Thoracic aorta (tissue), 2 donors: ENCODE results near the gene NSMCE4A. TPM values are rescaled to one million over a fixed set of nuclear protein-coding genes. Genes with fewer than 3 reads are reported as not detected.
A peak's percentile ranks its signal among the peaks of the same experiment; 100 is the strongest.
"Not testable (repeated sequence)": the region's sequence is repeated elsewhere in the genome, so short reads cannot be mapped to it uniquely, and the experiment has no call there.

Experiments used
- ATAC-seq: fragments of 150-250 bp; one replicate; pipeline ENCODE4 v1.8.0; 2017; ENCODE audit warnings: low read depth; ENCODE audit not compliant: insufficient number of reproducible peaks, low FRiP score
- DNase-seq: peaks from one replicate; pipeline ENCODE4 v3.0.0-alpha.2; 2020; ENCODE audit warnings: low spot score
- H3K27ac ChIP-seq, 2 donors: fragments of 200-600 bp; sonication (generic); 1 replicate in 1 of 2; 2 replicates in 1 of 2; pipeline ENCODE4 v1.5.1; 2016; ENCODE audit warnings: mild to moderate bottlenecking in 2 of 2, moderate library complexity in 2 of 2
- H3K27me3 ChIP-seq: fragments of 200-600 bp; sonication (generic); replicated peaks from 2 replicates; pipeline ENCODE4 v1.6.0; 2016; ENCODE audit warnings: mild to moderate bottlenecking; ENCODE audit not compliant: insufficient read depth
- H3K36me3 ChIP-seq: fragments of 200-600 bp; sonication (generic); one replicate; pipeline ENCODE4 v1.5.1; 2016
- H3K4me1 ChIP-seq, 2 donors: fragments of 200-600 bp; sonication (generic); 1 replicate in 1 of 2; 2 replicates in 1 of 2; pipeline versions ENCODE4 v1.5.1 to v1.6.0; 2016; ENCODE audit warnings: low read depth in 2 of 2, mild to moderate bottlenecking in 1 of 2; ENCODE audit not compliant: control insufficient read depth in 1 of 2
- H3K4me3 ChIP-seq: fragments of 200-600 bp; sonication (generic); 2 replicates; pipeline ENCODE4 v1.5.1; 2016; ENCODE audit warnings: mild to moderate bottlenecking
- H3K9me3 ChIP-seq: fragments of 200-600 bp; sonication (generic); 2 replicates; pipeline ENCODE4 v1.5.1; 2016
- CTCF ChIP-seq: fragments of 200-600 bp; sonication (generic); IDR thresholded peaks from one replicate; pipeline ENCODE4 v1.5.1; 2019; ENCODE audit warnings: antibody characterized with exemption
- total RNA-seq, 2 donors: library from RNA; depleted of rRNA; stranded (reverse); fragments of >200 nt; gene quantifications; one replicate each; pipeline versions ENCODE4 v1.1.0 to v1.2.3, GENCODE V29; 2016

Gene NSMCE4A
- total RNA-seq, 2 donors from 2014 or later = 64.0 to 81.1 TPM

DNA sequence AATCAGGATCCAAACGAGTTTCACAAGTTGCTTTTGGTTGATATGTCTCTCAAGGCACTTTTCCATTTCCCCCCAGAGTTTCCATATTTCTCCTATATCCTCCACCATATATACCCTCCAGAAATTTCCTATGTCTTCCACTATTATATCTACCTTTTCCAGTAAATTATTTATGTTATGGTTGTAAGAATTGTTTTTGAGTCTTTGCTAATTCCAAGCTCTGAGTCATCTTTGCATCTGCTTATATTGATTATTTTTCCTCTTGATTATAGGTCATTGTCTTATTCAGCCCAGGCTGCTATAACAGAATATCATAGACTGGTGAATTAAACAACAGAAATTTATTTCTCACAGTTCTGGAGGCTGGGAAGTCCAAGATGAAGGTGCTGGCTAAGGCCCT lies 26.7 kb upstream of the NSMCE4A start:
- DNase-seq (no peak), ATAC-seq (no peak)
- H3K4me3 ChIP-seq = no peak overlapping the region
- no peak for TF ChIP-seq CTCF
- H3K27me3 ChIP-seq = no peaks in the 10 kb centered on the region
- peaks cover 0 to 26% of the 10 kb centered on the region in 2 donors for H3K4me1 ChIP-seq
- H3K9me3 ChIP-seq = peaks cover 9% of the 10 kb centered on the region
- H3K36me3 ChIP-seq = no peaks in the 10 kb centered on the region
- no peak overlapping the region for H3K27ac ChIP-seq

GRCh38 chr10:121999301-121999700 lies 24.3 kb upstream of the NSMCE4A start:
- peaks cover 6 to 44% of the 10 kb centered on the region in 2 donors for H3K4me1 ChIP-seq
- no peaks in the 10 kb centered on the region for H3K27me3 ChIP-seq
- H3K9me3 ChIP-seq = peaks cover 9% of the 10 kb centered on the region
- TF ChIP-seq CTCF = no peak
- no peak overlapping the region for H3K4me3 ChIP-seq
- no peak for ATAC-seq
- H3K36me3 ChIP-seq = no peaks in the 10 kb centered on the region
- DNase-seq = no peak
- peak overlapping the region; percentile 94 for H3K27ac ChIP-seq

DNA sequence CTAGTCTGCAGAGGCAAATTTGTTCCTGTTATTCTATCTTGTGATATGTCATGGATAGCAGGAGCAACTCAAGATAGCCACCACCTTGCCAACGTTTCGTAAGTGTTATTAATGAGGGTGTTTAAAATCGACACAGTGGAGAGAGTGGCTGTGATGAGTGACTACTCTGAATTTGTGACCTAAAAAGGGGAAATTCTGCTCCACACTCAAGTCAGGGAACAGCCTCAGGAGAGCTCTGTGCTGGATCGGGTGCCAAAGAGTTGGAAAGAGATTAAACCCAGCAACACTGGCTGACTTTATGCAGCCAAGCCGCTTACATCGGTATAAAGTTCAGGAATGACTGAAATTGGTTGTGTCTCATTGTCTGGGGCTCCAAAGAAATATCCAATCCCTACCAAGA lies 23.4 kb upstream of the NSMCE4A start:
- TF ChIP-seq CTCF = no peak
- peak; percentile 35 for ATAC-seq
- peak overlapping the region; percentile 94 for H3K27ac ChIP-seq
- no peaks in the 10 kb centered on the region for H3K36me3 ChIP-seq
- peaks cover 9% of the 10 kb centered on the region for H3K9me3 ChIP-seq
- H3K27me3 ChIP-seq = no peaks in the 10 kb centered on the region
- no peak for DNase-seq
- peak overlapping the region; percentile 38 for H3K4me3 ChIP-seq
- peaks cover 6 to 53% of the 10 kb centered on the region in 2 donors for H3K4me1 ChIP-seq

GRCh38 chr10:121994429-121994941 lies 19.5 kb upstream of the NSMCE4A start:
- no peaks in the 10 kb centered on the region for H3K27me3 ChIP-seq
- H3K36me3 ChIP-seq = no peaks in the 10 kb centered on the region
- peak overlapping the region; percentile 48 for H3K4me3 ChIP-seq
- DNase-seq (no peak), ATAC-seq (no peak)
- no peaks in the 10 kb centered on the region for H3K9me3 ChIP-seq
- TF ChIP-seq CTCF = no peak
- H3K27ac ChIP-seq = peak overlapping the region; percentile 94
- H3K4me1 ChIP-seq = peaks cover 10 to 57% of the 10 kb centered on the region in 2 donors

- H3K4me1 ChIP-seq = peaks cover 10 to 33% of the 10 kb centered on the region in 2 donors
- H3K27ac ChIP-seq = peak overlapping the region in 1 of 2 donors; percentile 24
- not testable (repeated sequence) for H3K27me3 ChIP-seq
These were observed 16.7 kb upstream of the NSMCE4A start for GRCh38 chr10:121991727-121992126.

More at GRCh38 chr10:121991727-121992126, 16.7 kb upstream of the NSMCE4A start:
- H3K4me3 ChIP-seq, DNase-seq, H3K36me3 ChIP-seq, H3K9me3 ChIP-seq, ATAC-seq: not testable (repeated sequence)
